ENCODE data around the gene PUS3.

Gene PUS3

DNA sequence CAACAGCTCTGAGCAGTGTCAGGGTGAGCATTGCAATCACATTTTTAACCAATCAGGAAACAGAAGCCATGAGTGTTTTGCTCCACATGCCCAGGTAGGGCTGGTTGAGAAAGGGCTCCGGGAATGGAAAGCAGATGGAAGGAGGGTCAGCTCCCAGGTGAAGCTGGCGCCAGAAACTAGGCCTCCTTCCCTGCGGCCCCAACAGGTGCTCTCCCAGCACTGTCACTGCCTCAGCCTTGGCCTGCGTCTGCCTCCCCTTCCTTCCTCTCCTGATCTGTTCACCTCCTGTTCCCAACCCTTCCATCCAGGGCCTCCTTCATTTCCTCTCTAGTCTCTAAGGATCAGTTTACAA lies 38.2 kb upstream of the PUS3 start:
- DNase-seq, result no peak

- DNase-seq, result no peak
Measured at GRCh38 chr11:125940145-125940544, 37.1 kb upstream of the PUS3 start.

GRCh38 chr11:125939081-125939521 lies 36.1 kb upstream of the PUS3 start:
- peak; percentile 85 for DNase-seq

GRCh38 chr11:125938418-125938817 lies 35.4 kb upstream of the PUS3 start:
- no peak for DNase-seq

GRCh38 chr11:125935618-125936199 lies 32.7 kb upstream of the PUS3 start:
- peak; percentile 82 for DNase-seq

DNA sequence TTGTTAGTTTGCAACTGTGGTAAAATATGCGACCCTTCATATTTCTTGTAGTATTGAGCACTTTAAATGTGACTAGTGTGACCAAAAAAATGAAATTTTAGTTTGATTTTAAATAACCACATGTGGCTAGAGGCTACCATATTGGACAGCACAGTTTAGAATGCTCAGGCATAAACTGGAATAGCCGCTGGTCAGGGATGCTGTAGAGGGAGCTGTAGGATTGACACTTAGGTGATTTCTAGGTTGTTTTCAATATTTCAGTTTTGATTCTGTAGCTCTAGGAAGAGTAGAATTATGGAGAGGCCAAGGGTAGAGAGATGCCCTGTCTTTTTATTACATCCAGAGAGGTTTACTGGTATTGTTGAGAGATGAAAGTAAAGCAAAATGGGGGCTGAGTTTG lies 32.0 kb upstream of the PUS3 start:
- DNase-seq, result no peak

- DNase-seq, result no peak
Measured at GRCh38 chr11:125934473-125934872, 31.5 kb upstream of the PUS3 start.

- DNase-seq, result no peak
Measured at GRCh38 chr11:125933030-125933813, 30.2 kb upstream of the PUS3 start.

DNA sequence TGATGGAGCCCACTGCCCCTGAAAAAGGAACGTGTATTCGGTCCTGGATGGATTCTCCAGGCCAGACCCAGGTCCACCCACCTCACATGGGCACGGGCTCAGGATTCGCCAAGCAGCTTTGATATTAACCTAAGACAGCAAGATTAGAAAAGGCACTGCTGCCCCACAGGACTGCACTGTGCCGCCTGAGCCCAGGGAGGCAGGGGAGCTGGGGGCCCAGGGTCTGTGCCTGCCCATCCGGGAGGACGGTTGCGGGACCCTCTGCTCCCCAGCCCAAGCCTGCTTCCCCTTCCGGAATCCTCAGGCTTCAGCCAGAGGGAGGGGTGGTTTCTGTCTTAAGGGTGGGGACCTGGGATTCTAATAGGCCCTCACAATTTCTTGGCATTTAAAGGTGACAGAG lies 29.3 kb upstream of the PUS3 start:
- no peak for DNase-seq

DNA sequence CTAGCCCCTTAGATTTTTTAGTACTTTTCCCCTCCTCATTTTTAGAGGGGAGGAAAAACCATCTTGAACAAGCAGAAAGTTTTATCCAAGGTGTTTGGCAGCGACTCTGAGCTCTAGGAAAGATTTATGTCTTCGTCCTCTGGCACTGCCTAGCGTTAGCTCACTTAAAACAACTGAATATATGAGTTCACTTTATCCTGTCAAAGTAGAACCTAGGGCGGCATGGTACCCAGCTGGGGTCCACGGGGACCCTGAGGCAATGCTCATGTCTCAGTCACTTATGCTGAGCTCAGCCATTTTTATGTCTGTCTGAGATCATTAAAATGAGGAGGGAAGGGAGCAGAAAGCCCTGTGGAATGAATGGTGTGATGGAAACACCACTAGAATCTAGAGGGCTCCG lies 28.7 kb upstream of the PUS3 start:
- DNase-seq, result peak; percentile 77

GRCh38 chr11:125931116-125931515 lies 28.1 kb upstream of the PUS3 start:
- DNase-seq, result no peak

DNA sequence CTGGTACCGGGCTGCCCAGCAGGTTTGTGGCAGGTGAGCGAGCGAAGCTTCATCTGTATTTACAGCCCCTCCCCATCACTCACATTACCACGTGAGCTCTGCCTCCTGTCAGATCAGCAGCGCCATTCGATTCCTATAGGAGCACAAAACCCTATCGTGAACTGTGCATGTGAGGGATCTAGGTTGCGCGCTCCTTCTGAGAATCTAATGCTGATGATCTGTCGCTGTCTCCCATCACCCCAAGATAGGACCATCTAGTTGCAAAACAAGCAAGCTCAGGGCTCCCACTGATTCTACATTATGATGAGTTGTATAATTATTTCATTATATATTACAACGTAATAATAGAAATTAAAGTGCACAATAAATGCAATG lies 27.1 kb upstream of the PUS3 start:
- no peak for DNase-seq

DNA sequence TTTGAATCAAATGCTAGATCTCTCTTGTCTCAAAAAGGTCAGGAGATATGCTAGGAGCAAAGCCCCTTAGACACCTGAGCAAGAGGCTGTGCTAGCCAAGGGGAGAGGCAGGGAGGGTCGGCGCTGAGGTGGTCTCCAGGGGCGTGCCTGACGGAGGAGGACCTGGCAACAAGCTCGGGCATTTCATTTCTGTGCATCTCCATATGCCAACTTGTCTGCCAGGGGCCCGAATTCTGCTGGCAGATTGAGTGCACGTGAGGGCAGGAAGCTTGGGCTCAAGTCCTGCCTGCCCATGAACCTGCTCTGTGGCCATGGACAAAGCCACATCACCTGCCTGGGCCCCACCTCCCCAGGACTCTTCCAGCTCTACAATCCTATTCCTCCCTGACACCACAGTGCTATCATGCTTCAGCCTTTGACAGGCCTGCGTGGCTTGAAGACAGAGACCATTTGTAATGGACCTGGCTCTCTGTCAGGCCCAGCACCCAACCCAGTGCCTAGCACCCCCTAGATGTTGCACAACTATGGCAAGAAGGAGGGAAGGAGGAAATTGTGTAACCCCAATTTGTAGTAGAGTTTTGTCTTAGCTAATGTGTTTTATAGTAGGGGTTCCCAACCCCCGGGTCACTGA lies 26.6 kb upstream of the PUS3 start:
- DNase-seq, result no peak

DNA sequence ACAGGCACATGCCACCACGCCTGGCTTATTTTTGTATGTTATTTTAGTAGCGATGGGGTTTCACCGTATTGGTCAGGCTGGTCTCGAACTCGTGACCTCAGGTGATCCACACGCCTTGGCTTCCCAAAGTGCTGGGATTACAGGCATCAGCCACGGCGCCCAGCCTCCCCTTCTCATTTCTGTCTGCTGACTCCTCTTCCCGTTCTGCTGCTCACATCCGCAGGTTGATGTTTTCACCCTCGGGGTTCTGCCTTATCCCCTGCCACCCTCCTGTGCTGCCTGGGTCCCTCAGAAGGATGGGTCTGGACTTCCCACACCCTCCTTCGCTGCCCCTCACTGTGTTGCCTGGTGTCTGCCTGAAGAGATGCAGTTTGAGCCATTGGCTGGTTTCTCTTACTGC lies 23.7 kb upstream of the PUS3 start:
- no peak for DNase-seq

- no peak for DNase-seq
Measured at GRCh38 chr11:125925804-125926203, 22.8 kb upstream of the PUS3 start.

GRCh38 chr11:125925247-125925740 lies 22.3 kb upstream of the PUS3 start:
- no peak for DNase-seq

DNA sequence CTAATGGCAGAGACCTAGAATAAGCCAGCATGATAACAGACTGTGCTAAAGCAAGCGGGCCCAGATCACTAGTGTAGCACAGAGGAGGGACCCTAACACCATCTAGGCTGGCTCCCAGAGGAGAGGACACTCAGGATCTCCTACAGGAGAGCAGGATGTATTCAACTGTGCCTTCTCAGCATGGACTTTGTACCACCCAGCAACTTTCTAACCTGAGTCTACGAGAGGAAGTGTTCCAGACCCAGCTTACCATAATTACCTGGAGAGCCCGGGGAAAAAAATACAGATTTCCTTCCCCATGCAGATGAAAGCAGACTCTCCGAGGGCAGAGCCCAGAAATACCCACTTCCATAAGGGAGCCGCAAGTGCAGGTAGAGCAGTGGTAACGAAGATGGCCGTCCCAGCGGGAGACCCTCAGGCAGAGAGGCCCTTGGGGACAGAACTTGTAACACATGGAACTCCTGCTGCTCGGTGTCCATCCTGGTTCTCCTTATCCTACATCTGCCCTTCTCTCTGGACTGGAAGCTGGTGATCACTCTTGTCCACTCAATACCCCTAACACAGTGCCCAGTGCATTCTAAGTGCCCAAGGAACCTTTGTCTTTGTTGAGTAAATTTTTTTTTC lies 21.5 kb upstream of the PUS3 start:
- no peak for DNase-seq

DNA sequence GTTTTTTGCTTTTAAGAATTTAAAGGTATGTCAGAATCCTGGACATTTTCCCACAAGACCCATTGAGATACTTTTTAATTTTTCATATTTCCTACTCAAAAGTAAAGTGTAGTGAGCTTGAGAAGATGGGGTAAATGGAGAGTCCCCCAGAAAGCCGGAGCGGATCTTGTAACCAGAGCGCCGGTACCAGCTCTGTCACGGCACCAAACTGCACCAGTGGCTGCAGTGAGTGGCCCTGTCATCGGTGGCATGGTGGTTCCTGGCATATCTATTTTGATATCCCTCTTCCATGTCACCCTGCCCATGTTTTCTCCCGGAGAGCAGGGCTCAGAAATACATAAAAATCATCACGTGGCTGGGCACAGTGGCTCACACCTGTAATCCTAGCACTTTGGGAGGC lies 20.6 kb upstream of the PUS3 start:
- no peak for DNase-seq

GRCh38 chr11:125923012-125923579 lies 20.1 kb upstream of the PUS3 start:
- peak; percentile 78 for DNase-seq

DNA sequence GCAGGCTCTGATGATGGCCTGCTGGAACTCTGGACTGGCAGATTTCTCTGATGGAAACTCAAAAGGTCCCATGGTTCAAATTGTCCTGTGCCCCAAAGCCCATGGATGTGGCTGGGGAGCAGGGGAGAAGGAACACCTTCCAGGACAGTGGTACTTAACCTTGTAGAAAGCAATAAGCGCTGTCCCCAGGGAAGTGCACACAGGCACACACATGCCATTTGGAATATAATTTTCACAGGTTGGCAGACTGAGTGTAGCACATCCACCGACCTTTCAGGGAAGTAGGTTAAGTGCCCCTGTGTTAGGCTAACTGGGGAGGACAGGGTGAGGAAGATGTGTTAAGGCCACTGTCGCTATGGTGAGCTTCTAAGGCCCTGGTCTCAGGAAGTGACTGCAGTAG lies 19.1 kb upstream of the PUS3 start:
- no peak for DNase-seq

- no peak for DNase-seq
Measured at GRCh38 chr11:125921042-125921441, 18.0 kb upstream of the PUS3 start.

- no peak for DNase-seq
Measured at GRCh38 chr11:125918140-125918840, 15.3 kb upstream of the PUS3 start.
